Measurements from ENCODE around the gene RIGI. TPM values are rescaled to one million over a fixed set of nuclear protein-coding genes. Genes with fewer than 3 reads are reported as not detected.

RIGI gene
- total RNA-seq, 2 experiments from 2014 or later: 1.5 TPM

Other genes starting within 250 kb of the RIGI start
- 8.8 and 9.2 TPM in 2 replicates for gene ACO1, start 141.6 kb downstream of the RIGI start, total RNA-seq (2014; rRNA removed; shearing (Covaris generic))
- 8.8 and 9.0 TPM in 2 replicates for gene ACO1, start 141.6 kb downstream of the RIGI start, total RNA-seq (2022)
- 17.6 and 19.5 TPM in 2 replicates for gene SMIM27, start 26.1 kb upstream of the RIGI start, total RNA-seq (2014; rRNA removed; shearing (Covaris generic))
- 21.2 and 36.6 TPM in 2 replicates for gene SMIM27, start 26.1 kb upstream of the RIGI start, total RNA-seq (2022)
- gene TOPORS, start 26.4 kb upstream of the RIGI start, total RNA-seq (2014; rRNA removed; shearing (Covaris generic)): 17.4 and 20.1 TPM in 2 replicates
- 16.2 and 19.2 TPM in 2 replicates for gene TOPORS, start 26.4 kb upstream of the RIGI start, total RNA-seq (2022)
- 69.5 and 75.1 TPM in 2 replicates for gene NDUFB6, start 47.0 kb upstream of the RIGI start, total RNA-seq (2014; rRNA removed; shearing (Covaris generic))
- gene NDUFB6, start 47.0 kb upstream of the RIGI start, total RNA-seq (2022): 48.6 and 54.0 TPM in 2 replicates
- gene TAF1L, start 109.5 kb upstream of the RIGI start, total RNA-seq (2014; rRNA removed; shearing (Covaris generic)): not detected in 2 replicates
- gene TAF1L, start 109.5 kb upstream of the RIGI start, total RNA-seq (2022): 0.06 TPM in 1 of 2 replicates, not detected in the other

Data from OCI-LY7 (cell line).